ENCODE data around the gene NKD1.

GRCh38 chr16:50523710-50524109 is 24.5 kb upstream of the NKD1 start:
- TF ChIP-seq CTCF (IDR thresholded peaks at IDR 0.05) = no peak
- no peak for TF ChIP-seq POLR2A (IDR thresholded peaks at IDR 0.05)
- TF ChIP-seq POLR2AphosphoS5 (IDR thresholded peaks at IDR 0.05) = no peak
